Measurements from ENCODE around the gene SOX12. TPM values are rescaled to one million over a fixed set of nuclear protein-coding genes. Genes with fewer than 3 reads are reported as not detected.
"Not testable (repeated sequence)": the region's sequence is repeated elsewhere in the genome, so short reads cannot be mapped to it uniquely, and the experiment has no call there.

Gene SOX12
- total RNA-seq, 2 experiments from 2014 or later: 6.0 to 6.4 TPM

- H3K27me3 Mint-ChIP-seq (ENCODE audit: low read depth): peaks cover 5% of the 10 kb centered on the region
- no peak overlapping the region for H3K27ac Mint-ChIP-seq
- peaks cover 4% of the 10 kb centered on the region for H3K36me3 Mint-ChIP-seq (ENCODE audit: low read depth)
- intact Hi-C loops (cut with micrococcal nuclease): no loop called here
- peaks cover 11% of the 10 kb centered on the region for H3K4me1 Mint-ChIP-seq (ENCODE audit: low read depth)
- H3K9me3 Mint-ChIP-seq: peaks cover 6% of the 10 kb centered on the region
- no peak for DNase-seq
- CTCF ChIA-PET: no interaction called here
- H3K4me3 Mint-ChIP-seq: no peak overlapping the region
Measured at GRCh38 chr20:343107-343506, 17.8 kb downstream of the SOX12 start.

DNA sequence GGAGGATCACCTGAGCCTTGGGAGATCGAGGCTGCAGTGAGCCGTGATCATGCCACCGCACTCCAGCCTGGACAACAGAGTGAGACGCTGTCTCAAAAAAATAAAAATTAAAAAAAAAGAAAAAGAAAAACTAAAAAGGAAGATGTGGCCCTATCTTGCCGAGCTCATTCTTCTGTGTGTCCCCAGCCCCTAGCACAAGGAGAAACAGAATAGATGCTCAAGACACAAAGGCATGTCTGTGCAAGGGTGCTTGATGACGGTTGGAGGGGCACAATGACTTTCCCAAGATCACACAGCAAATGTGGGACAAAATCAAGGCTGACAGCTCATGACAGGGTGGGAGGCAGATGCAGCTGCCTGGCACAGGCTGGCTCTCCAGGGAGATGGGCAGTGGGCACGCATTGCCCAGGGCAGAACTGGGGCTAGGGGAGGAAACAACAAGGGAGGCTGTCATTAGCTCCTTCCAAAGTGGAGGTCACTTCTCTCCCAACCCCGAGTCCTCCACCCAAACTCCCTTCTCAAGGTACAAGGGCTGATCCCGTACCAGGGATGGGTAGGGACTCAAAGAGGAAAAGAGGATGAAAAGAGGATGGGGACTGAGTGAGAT is 20.8 kb downstream of the SOX12 start:
- intact Hi-C loops (cut with micrococcal nuclease): loop anchor here (5.0 kb wide), 1 partner anchor 36 kb away; the partner anchor contains the start of gene TRIB3
- peaks cover 4% of the 10 kb centered on the region for H3K36me3 Mint-ChIP-seq (ENCODE audit: low read depth)
- CTCF ChIA-PET: interaction anchor here (0.5 to 2.0 kb wide), 6 partner anchors 8 to 112 kb away, joined by 3 to 10 read pairs (median 4); no protein-coding TSS in a partner anchor
- H3K4me3 Mint-ChIP-seq: peak overlapping the region; percentile 77
- H3K4me1 Mint-ChIP-seq (ENCODE audit: low read depth): peaks cover 12% of the 10 kb centered on the region
- no peak overlapping the region for H3K27ac Mint-ChIP-seq
- no peak for DNase-seq
- peaks cover 6% of the 10 kb centered on the region for H3K9me3 Mint-ChIP-seq
- peaks cover 5% of the 10 kb centered on the region for H3K27me3 Mint-ChIP-seq (ENCODE audit: low read depth)

GRCh38 chr20:346640-347316 is 21.4 kb downstream of the SOX12 start, which contains the start of gene NRSN2:
Gene NRSN2 (plus strand): TSS chr20:347111. CDS start chr20:349644, 2,533 bp downstream.
- H3K27me3 Mint-ChIP-seq (ENCODE audit: low read depth): peaks cover 5% of the 10 kb centered on the region
- peak within 1 kb of the TSS; percentile 79 for H3K4me3 Mint-ChIP-seq
- H3K4me1 Mint-ChIP-seq (ENCODE audit: low read depth): peaks cover 9% of the 10 kb centered on the region
- H3K9me3 Mint-ChIP-seq: peaks cover 4% of the 10 kb centered on the region
- peaks cover 3% of the 10 kb centered on the region for H3K36me3 Mint-ChIP-seq (ENCODE audit: low read depth)
- no peak within 1 kb of the TSS for H3K27ac Mint-ChIP-seq
- CTCF ChIA-PET: interaction anchor here (2.0 kb wide), 1 partner anchor 16 kb away, joined by 10 read pairs; no protein-coding TSS in a partner anchor
- intact Hi-C loops (cut with micrococcal nuclease): loop anchor here (5.0 kb wide), 1 partner anchor 36 kb away; the partner anchor contains the start of gene TRIB3
- DNase-seq: peak; percentile 37

DNA sequence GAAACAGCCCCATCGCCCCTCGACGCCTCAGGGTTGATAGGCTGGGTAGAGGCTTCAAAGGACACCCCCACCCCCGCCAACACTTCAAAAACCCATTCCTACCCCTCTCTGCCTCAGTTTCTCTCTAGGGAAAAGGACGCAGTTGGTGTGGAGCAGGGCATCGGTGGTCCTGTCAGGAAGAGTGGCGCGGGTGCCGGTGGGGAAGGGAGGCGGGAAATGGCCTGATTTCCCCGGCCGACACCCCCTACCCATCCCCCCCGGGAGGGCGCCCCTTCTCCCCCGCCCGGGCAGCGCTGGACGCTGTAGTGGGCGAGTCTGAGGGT is 21.9 kb downstream of the SOX12 start:
- CTCF ChIA-PET: no interaction called here
- intact Hi-C loops (cut with micrococcal nuclease): loop anchor here (5.0 kb wide), 1 partner anchor 35 kb away; the partner anchor contains the start of gene TRIB3
- Mint-ChIP-seq H3K9me3 (peaks cover under 1% of the 10 kb centered on the region), H3K4me1 (ENCODE audit: low read depth) (peaks cover 9% of the 10 kb centered on the region), H3K4me3 (peak overlapping the region; percentile 79), H3K27ac (no peak overlapping the region), H3K27me3 (ENCODE audit: low read depth) (peaks cover 5% of the 10 kb centered on the region), H3K36me3 (ENCODE audit: low read depth) (peaks cover 2% of the 10 kb centered on the region)
- no peak for DNase-seq

- Mint-ChIP-seq H3K27ac (no peak overlapping the region), H3K27me3 (ENCODE audit: low read depth) (peaks cover 5% of the 10 kb centered on the region), H3K9me3 (no peaks in the 10 kb centered on the region), H3K36me3 (ENCODE audit: low read depth) (peaks cover 2% of the 10 kb centered on the region), H3K4me3 (peak overlapping the region; percentile 79), H3K4me1 (ENCODE audit: low read depth) (peaks cover 9% of the 10 kb centered on the region)
- peak; percentile 57 for DNase-seq
- CTCF ChIA-PET: no interaction called here
- intact Hi-C loops (cut with micrococcal nuclease): loop anchor here (5.0 kb wide), 1 partner anchor 34 kb away; the partner anchor contains the start of gene TRIB3
Measured at GRCh38 chr20:347640-348484, 22.5 kb downstream of the SOX12 start.

DNA sequence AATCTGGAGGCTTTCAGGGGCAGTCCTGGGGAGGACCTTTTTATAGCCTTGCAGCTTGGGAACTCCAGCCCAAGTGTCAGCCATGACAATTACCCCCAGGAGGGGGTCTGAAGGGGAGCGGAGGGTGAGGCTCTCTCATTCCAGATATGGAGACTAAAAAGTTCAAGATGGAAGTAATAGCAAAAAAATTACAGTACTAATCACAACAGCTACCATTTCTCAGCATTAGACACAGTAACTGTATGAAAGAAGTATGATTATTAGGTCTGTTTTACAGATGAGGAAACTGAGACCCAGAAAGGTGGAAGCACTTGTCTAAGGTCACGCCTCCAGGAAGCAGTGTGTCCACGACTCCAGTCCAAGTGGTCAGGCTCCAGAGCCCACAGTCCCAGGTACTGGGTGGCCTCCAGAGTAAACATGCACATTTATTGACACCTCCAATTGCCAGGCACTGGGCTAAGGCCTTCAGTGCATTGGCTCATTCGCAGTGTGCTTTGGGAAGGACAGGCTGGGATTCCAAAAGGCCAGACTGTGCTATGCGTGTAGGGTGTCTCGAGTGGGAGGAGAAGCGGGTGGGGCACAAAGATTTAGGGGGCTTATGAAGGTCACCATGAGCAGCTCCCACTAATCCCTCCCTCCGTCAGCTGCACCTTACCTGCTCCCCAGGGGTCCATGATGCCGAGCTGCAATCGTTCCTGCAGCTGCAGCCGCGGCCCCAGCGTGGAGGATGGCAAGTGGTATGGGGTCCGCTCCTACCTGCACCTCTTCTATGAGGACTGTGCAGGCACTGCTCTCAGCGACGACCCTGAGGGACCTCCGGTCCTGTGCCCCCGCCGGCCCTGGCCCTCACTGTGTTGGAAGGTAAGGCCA is 23.9 kb downstream of the SOX12 start:
- no peak overlapping the region for H3K27ac Mint-ChIP-seq
- CTCF ChIA-PET: no interaction called here
- H3K27me3 Mint-ChIP-seq (ENCODE audit: low read depth): peaks cover 5% of the 10 kb centered on the region
- no peaks in the 10 kb centered on the region for H3K36me3 Mint-ChIP-seq (ENCODE audit: low read depth)
- intact Hi-C loops (cut with micrococcal nuclease): loop anchor here (5.0 kb wide), 1 partner anchor 33 kb away; the partner anchor contains the start of gene TRIB3
- H3K4me1 Mint-ChIP-seq (ENCODE audit: low read depth): peaks cover 9% of the 10 kb centered on the region
- no peaks in the 10 kb centered on the region for H3K9me3 Mint-ChIP-seq
- H3K4me3 Mint-ChIP-seq: no peak overlapping the region
- DNase-seq: no peak

GRCh38 chr20:353166-353565 is 27.8 kb downstream of the SOX12 start:
- H3K4me1 Mint-ChIP-seq (ENCODE audit: low read depth): peaks cover 4% of the 10 kb centered on the region
- CTCF ChIA-PET: interaction anchor here (0.5 to 4.7 kb wide), 9 partner anchors 8 to 314 kb away, joined by 3 to 40 read pairs (median 6); no protein-coding TSS in a partner anchor
- intact Hi-C loops (cut with micrococcal nuclease): loop anchor here (5.0 kb wide), 2 partner anchors 109 to 374 kb away; partner anchors contain the start of gene TBC1D20
- no peaks in the 10 kb centered on the region for H3K36me3 Mint-ChIP-seq (ENCODE audit: low read depth)
- H3K4me3 Mint-ChIP-seq: no peak overlapping the region
- no peaks in the 10 kb centered on the region for H3K9me3 Mint-ChIP-seq
- no peaks in the 10 kb centered on the region for H3K27me3 Mint-ChIP-seq (ENCODE audit: low read depth)
- DNase-seq: no peak
- no peak overlapping the region for H3K27ac Mint-ChIP-seq

DNA sequence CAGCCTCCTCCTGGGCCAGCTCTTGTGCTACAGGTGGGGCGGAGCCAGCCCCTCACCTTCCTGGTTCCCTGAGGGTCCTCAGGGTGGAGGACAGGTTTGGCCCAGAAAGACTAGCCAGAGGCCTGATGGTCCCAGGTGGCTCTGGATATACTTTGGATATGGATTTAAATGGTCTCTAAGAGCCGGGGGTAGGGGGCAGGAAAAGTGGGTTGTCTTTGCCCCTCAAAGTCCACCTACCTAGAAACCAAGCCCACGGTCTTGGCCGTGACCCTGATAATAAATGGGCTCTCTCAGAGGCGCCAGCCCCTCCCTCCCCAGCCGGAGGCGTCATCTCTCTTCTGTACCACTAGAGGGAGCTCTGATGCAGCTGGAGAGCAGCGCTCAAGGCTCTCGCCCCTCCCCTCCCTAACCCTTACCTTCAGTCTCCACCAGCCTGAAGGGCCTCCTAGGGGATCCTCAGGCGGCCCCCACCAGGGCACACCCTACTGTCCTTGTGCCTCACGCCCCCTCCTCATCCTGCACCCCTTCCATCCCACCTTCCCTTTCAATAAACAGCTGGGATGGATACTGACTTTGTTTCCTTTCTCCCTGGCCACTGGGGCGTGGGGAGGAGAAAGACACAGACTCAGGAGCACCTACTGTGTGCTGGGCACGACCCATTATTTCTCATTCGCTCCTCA is 29.1 kb downstream of the SOX12 start:
- Mint-ChIP-seq H3K4me3 (no peak overlapping the region), H3K36me3 (ENCODE audit: low read depth) (no peaks in the 10 kb centered on the region), H3K4me1 (ENCODE audit: low read depth) (peaks cover 4% of the 10 kb centered on the region), H3K27ac (no peak overlapping the region), H3K27me3 (ENCODE audit: low read depth) (no peaks in the 10 kb centered on the region), H3K9me3 (no peaks in the 10 kb centered on the region)
- peak; percentile 85 for DNase-seq
- CTCF ChIA-PET: interaction anchor here (0.7 to 4.7 kb wide), 23 partner anchors 9 to 291 kb away, joined by 3 to 40 read pairs (median 5); no protein-coding TSS in a partner anchor
- intact Hi-C loops (cut with micrococcal nuclease): loop anchor here (1.0 to 5.0 kb wide), 8 partner anchors 52 to 373 kb away; partner anchors contain the start of gene TBC1D20

- intact Hi-C loops (cut with micrococcal nuclease); H3K27me3 Mint-ChIP-seq (ENCODE audit: low read depth); H3K9me3 Mint-ChIP-seq; DNase-seq; H3K4me1 Mint-ChIP-seq (ENCODE audit: low read depth); H3K27ac Mint-ChIP-seq; H3K4me3 Mint-ChIP-seq; H3K36me3 Mint-ChIP-seq (ENCODE audit: low read depth): not testable (repeated sequence)
- CTCF ChIA-PET: interaction anchor here (0.7 to 4.7 kb wide), 7 partner anchors 11 to 137 kb away, joined by 3 to 40 read pairs (median 4); no protein-coding TSS in a partner anchor
Measured at GRCh38 chr20:356154-356553, 30.8 kb downstream of the SOX12 start.

- CTCF ChIA-PET: interaction anchor here (4.7 kb wide), 1 partner anchor 121 kb away, joined by 40 read pairs; no protein-coding TSS in a partner anchor
Measured at GRCh38 chr20:356745-357144, 31.4 kb downstream of the SOX12 start.

More at GRCh38 chr20:356745-357144, 31.4 kb downstream of the SOX12 start:
- Mint-ChIP-seq H3K36me3 (ENCODE audit: low read depth) (no peaks in the 10 kb centered on the region), H3K27me3 (ENCODE audit: low read depth) (no peaks in the 10 kb centered on the region), H3K9me3 (no peaks in the 10 kb centered on the region), H3K4me1 (ENCODE audit: low read depth) (peaks cover 4% of the 10 kb centered on the region), H3K27ac (no peak overlapping the region), H3K4me3 (no peak overlapping the region)
- no peak for DNase-seq
- intact Hi-C loops (cut with micrococcal nuclease): no loop called here

Data from activated naive CD4-positive, alpha-beta T cell treated with anti-CD3 and anti-CD28 coated beads for 36 hours (primary cell).